Hematopoietic multipotent progenitor cell (in vitro differentiated cells): Measurements from ENCODE around the gene SLC24A3. TPM values are rescaled to one million over a fixed set of nuclear protein-coding genes. Genes with fewer than 3 reads are reported as not detected.
A peak's percentile ranks its signal among the peaks of the same experiment; 100 is the strongest.
"Not testable (repeated sequence)": the region's sequence is repeated elsewhere in the genome, so short reads cannot be mapped to it uniquely, and the experiment has no call there.

Experiments
- DNase-seq, 3 donors: peaks; one replicate each; pipeline ENCODE4 v3.0.0-alpha.2; 2011 to 2015; ENCODE audit warnings: low read depth in 2 of 3, low spot score in 2 of 3
- total RNA-seq: library from RNA; depleted of rRNA; stranded (reverse); fragments of >200 nt; gene quantifications from one replicate; pipeline ENCODE4 v1.2.3, GENCODE V29; 2012

The SLC24A3 gene
- total RNA-seq, 1 donor, result 1.9 TPM

DNA sequence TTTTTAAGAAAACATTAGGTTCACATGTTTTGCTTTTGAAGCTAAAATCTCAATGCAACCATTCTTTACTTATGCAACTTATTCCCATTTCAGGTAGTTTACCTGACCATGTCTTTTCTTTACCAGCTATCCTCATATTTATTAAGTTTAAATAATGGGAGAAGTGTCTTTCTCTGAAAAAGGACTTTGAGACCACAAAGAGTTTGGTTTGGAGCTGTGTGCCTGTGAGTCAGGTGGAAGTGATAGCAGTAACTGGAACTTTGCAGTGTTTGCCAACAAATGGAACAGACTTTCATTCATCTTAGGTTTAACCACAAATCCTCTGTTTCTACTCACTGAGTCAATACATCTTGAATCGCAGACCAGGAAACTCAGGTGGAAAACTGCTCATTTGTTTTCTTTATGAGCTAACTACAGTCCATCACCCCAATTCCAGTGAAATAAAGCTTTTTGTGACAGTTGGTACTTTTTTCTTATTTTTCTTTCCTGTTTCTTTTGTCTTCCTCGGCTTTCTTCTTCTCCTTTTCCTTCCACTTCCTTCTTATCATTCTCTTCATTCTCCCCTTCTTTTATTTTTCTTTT is 397.3 kb downstream of the SLC24A3 start:
- no peak for DNase-seq

- DNase-seq, result no peak
Observed at GRCh38 chr20:19615629-19616028, 403.2 kb downstream of the SLC24A3 start.

GRCh38 chr20:19616081-19616480 is 403.6 kb downstream of the SLC24A3 start:
- no peak for DNase-seq

DNA sequence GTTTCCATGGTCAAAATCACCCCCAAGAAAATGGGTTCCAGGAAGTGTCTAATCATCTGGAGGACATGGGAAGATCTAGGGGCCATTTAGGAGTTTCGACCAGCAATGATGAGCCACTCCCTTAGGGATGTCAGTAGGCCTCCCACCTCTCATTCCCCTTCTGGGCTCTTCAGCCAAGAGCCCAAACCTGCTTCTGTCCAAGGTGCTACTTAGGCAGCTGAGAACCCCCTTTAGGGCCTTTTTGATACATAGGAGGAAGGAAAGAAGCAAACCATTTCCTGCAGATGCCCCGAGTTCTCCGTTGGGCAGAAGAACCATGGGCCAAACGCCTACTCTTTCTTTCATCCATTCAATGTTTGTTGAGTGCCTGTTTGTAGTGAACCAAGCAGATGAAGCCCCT is 404.2 kb downstream of the SLC24A3 start:
- peak in 1 of 3 donors; percentile 8 for DNase-seq

GRCh38 chr20:19617256-19617655 is 404.8 kb downstream of the SLC24A3 start:
- DNase-seq, result no peak

- no peak for DNase-seq
Observed at GRCh38 chr20:19618711-19619110, 406.3 kb downstream of the SLC24A3 start.

DNA sequence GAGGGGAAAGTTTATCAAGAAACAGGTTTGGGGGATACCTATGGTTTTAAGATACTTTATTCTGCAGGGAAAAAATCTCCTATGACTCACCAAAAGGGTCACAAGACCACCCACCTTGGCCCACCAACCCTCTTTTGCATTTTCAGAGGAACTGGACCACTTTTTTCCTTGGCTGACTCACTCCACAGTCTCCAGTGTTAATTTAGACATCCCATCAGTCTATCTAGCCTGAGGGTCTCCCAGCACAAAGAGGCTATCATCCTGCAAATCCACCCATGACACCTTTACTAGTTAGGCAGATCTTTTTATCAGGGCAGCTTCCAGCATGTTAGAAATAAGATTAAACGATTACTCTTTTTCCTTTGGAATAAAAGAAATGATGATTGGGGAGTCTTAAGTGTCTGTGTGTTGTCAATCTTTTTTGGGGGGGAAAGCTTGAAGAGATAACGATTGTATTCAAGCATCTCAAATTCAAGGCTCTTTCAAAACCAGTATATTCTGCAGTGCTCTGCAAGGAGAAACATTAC is 407.5 kb downstream of the SLC24A3 start:
- DNase-seq, result no peak

DNA sequence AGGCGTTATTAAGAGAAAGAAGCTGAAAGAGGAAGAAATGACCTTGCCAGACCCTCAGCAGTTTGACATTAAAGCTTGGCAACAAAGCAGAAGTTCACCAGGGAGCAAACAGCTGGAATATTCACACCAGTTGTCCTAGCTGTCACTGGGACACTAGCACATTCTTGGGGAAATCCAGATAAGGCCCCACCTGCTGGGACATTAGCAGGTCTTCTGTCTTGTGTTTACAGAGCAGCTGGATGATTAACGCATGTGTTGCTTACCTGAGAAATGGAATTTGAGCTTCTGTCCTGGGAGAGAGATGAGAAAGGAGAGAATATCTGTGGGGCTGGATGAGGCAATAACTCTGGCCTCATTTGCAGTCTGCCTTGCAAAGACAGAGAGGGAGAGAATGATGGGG is 408.0 kb downstream of the SLC24A3 start:
- no peak for DNase-seq

DNA sequence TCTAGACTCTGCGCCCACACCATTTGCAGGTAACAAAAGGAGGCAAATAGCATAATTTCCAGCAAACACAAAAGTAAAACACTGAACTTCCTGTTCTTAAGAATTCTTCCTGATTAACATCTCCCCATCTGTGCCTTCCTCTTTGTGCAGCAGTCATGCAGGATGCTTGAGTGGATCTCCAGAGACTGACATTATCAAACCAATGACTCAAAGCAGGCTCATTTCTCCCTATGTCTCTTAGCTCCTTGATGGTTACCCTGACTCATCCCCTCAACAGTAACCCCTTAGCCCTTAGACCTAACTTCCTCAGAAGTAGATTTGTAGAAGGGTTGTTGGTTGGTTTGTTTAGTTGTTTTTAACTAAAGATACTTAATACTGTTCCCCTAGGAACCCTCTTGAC is 408.6 kb downstream of the SLC24A3 start:
- DNase-seq, result peak in 2 of 3 donors; percentile 16 to 35

DNA sequence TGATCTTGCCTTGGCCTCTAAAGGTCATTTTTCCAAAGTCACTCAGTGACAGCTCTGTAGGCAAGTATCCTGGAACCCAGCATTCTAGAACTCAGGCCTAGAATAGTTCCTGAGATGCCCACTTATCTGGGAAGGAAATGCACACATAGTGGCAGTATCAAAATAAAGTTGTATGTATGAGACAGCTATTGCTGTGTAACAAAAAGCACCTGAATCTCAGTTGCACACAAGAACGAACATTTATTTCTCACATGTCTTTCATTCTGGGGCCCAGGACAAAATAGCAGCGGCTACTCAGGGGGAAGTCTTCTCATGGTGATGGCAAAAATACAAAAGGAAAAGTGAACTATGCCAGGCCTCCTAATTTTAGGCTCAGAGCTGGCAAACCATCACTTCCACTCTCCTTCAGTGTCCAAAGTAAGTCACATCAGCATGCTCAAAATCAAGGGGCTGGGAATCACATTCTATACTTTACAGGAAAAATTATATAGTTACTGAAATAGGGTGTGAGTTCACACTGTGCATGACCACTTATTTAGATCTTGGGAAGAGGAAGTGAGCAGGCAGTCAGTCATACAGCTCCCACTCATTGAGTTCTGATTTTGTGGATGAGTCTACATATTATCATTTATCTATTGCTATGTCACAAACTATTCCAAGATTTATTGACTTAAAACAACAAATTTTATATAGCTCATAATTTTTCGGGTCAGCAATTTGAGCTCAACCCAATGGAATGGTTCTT is 412.0 kb downstream of the SLC24A3 start:
- DNase-seq, result no peak

DNA sequence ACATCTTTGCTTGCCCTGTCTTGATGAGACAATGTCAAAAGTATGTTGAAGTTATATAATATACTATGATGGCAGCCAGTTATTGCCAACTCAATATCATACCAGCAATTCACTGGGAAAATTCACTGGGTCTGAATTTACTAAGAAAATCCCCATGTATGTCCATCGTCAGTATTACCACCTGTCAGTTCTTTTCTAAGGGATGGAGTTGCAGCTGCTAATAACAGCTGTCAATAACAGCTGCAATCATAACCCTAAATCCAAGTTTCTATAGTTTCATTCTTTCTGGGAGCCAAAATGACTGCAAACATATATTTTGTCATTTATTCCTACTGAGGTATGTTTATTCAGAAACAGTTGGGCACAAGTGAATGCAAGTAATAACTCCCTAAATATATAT is 413.0 kb downstream of the SLC24A3 start:
- no peak for DNase-seq

GRCh38 chr20:19626896-19627295 is 414.5 kb downstream of the SLC24A3 start:
- no peak for DNase-seq

DNA sequence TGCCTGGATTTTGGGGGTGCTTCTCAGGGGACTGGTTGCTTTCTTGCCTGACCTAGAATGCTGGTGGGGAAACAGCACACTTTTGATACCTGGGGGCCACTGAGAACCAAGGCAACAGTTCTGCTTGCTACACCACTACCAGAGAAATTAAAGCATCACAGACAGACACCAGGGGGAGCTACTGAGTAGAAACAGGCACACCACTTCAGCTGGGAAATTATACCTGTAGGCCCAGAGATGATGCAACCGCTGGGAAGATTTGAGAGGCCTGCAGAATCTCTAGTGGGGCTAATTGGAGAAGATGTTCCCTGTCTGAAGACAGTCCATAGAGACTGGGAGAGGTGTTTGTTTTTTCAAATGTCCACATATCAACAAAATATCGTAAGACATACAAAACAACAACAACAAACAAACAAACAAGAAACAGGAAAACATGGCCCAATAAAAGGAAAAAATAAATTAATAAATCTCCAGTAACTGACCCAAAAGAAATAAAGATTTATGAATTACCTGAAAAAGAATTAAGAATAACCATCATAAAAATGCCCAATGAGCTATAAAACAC is 416.2 kb downstream of the SLC24A3 start:
- DNase-seq, result peak in 2 of 3 donors; percentile 47 to 76

DNA sequence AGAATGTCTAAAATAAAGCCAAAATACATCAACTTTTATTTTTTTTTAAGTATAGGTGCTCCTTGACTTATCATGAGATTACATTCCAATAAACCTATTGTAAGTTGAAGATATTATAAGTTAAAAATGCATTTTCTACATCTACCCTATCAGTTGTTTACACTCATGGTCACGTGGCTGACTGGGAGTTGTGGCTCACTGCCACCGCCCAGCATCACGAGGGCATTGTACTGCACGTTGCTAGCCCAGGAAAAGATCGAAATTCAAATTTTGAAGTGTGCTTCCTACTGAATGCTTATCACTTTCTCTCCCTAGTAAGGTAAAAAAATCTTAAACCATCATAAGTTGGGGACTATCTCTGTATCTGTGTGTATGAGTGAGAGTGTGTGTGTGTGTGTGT is 419.0 kb downstream of the SLC24A3 start:
- DNase-seq, result no peak

GRCh38 chr20:19633985-19634384 is 421.5 kb downstream of the SLC24A3 start:
- no peak for DNase-seq

DNA sequence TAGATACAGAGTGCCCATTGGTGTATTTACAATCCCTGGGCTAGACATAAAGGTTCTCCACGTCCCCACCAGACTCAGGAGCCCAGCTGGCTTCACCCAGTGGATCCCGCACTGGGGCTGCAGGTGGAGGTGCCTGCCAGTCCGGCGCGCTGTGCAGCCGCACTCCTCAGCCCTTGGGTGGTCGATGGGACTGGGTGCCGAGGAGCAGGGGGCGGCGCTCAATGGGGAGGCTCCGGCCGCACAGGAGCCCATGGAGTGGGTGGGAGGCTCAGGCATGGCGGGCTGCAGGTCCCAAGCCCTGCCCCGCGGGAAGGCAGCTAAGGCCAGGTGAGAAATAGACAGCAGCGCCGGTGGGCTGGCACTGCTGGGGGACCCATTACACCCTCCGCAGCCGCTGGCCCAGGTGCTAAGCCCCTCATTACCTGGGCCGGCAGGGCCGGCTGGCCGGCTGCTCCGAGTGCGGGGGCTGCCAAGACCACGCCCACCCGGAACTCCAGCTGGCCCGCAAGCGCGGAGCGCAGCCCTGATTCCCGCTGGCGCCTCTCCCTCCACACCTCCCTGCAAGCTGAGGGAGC is 427.1 kb downstream of the SLC24A3 start:
- not testable (repeated sequence) for DNase-seq

GRCh38 chr20:19642860-19643259 is 430.4 kb downstream of the SLC24A3 start:
- no peak for DNase-seq

GRCh38 chr20:19644085-19644484 is 431.6 kb downstream of the SLC24A3 start:
- DNase-seq, result no peak

GRCh38 chr20:19646963-19647362 is 434.5 kb downstream of the SLC24A3 start:
- no peak for DNase-seq

GRCh38 chr20:19648024-19648423 is 435.6 kb downstream of the SLC24A3 start:
- no peak for DNase-seq

DNA sequence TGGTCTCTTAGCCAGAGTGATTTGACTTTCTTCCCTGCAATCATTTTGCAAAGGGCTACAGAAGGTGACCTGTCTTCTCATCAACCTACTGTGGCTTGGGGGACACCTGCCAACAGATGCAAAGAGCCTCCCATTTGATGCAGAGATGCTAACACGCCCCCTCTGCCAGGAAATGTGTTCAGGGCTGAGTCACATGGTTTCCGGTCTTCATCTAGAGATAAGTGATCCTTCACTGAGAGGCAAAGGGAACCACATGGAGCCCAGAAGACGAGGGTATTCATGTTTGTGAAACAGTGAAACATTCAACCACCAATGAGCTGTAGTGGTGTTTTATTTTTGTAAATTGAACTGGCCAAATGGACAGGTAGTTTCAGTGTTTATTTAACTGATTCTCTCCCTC is 436.6 kb downstream of the SLC24A3 start:
- DNase-seq, result no peak

DNA sequence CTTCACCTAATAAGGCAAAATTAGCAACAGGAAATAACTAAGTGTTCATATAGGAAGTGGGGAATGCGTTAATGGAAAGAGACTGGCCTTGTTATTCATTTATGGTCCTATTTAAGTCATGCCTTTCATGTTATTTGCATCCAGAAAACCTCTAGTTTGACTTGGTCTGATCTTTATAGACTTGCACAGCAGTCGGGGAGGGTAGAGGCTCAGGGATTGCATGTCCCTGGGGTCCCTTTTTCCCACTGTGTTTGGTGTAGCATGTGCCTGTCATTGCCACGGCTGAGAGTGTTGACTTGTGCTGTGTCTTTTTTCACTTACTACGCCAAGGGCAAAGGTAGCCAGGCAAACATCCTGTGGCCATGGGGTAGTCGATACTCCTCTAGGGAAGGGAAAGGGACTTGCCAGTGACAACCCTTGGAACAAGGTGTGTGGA is 440.2 kb downstream of the SLC24A3 start:
- DNase-seq, result no peak
